Hair follicle dermal papilla cell (primary cell): ENCODE measurements around the gene TBC1D17. TPM values are rescaled to one million over a fixed set of nuclear protein-coding genes. Genes with fewer than 3 reads are reported as not detected.

ENCODE experiments used
- small RNA-seq: library from RNA; depleted of rRNA; stranded (forward); fragments of <200 nt; gene quantifications from one replicate; pipeline ENCODE3, GENCODE V24; 2012
- total RNA-seq: library from RNA; depleted of rRNA; stranded (reverse); fragments of >200 nt; gene quantifications from 2 replicates; pipeline ENCODE4 v1.2.3, GENCODE V29; 2012

The TBC1D17 gene
- 30.2 and 33.3 TPM in 2 replicates for total RNA-seq

GRCh38 chr19:49877020-49877878 is at the start of gene TBC1D17, which contains the start of gene AKT1S1:
Gene TBC1D17, plus strand, starts transcription at chr19:49877702. Its CDS starts 22 bp downstream, at chr19:49877724.
Gene AKT1S1, minus strand, starts transcription at chr19:49877355. Its CDS starts 4,060 bp downstream, at chr19:49873295.

GRCh38 chr19:49850487-49851342 is 26.8 kb upstream of the TBC1D17 start, which contains the start of gene PTOV1:
Gene PTOV1, plus strand, starts transcription at chr19:49851159.

GRCh38 chr19:49866933-49867782 is 10.3 kb upstream of the TBC1D17 start, which contains the start of gene PNKP:
Gene PNKP, minus strand, starts transcription at chr19:49867576. Its CDS starts 372 bp downstream, at chr19:49867204.

GRCh38 chr19:49896863-49897621 is 19.5 kb downstream of the TBC1D17 start, which contains the start of gene IL4I1:
Gene IL4I1, minus strand, starts transcription at chr19:49896887. Its CDS starts 727 bp downstream, at chr19:49896160.

GRCh38 chr19:49929121-49929610 is 51.7 kb downstream of the TBC1D17 start, which contains the start of the genes ATF5 and NUP62:
Gene ATF5, plus strand, starts transcription at chr19:49929205. Its CDS starts 1,646 bp downstream, at chr19:49930851.
Gene NUP62, minus strand, starts transcription at chr19:49929504. Its CDS starts 19,697 bp downstream, at chr19:49909807.

Small RNA genes lying within 50 kb of the gene (small RNA-seq; reads per million reads assigned to genes)
- not detected for gene MIR4749

Other genes starting within 250 kb of the TBC1D17 start
- 36.7 and 55.3 TPM in 2 replicates for gene RRAS, start 237.6 kb upstream of the TBC1D17 start, total RNA-seq
- gene SCAF1, start 235.5 kb upstream of the TBC1D17 start, total RNA-seq, result 21.7 and 23.8 TPM in 2 replicates
- gene IRF3, start 211.8 kb upstream of the TBC1D17 start, total RNA-seq, result 32.3 and 32.8 TPM in 2 replicates
- gene BCL2L12, start 211.8 kb upstream of the TBC1D17 start, total RNA-seq, result 2.9 and 8.1 TPM in 2 replicates
- 186 and 192 TPM in 2 replicates for gene PRMT1, start 200.4 kb upstream of the TBC1D17 start, total RNA-seq
- 0.36 and 1.1 TPM in 2 replicates for gene ADM5, start 188.1 kb upstream of the TBC1D17 start, total RNA-seq
- gene CPT1C, start 186.6 kb upstream of the TBC1D17 start, total RNA-seq, result 18.2 and 20.4 TPM in 2 replicates
- not detected in 2 replicates for gene TSKS, start 114.4 kb upstream of the TBC1D17 start, total RNA-seq
- 112 and 115 TPM in 2 replicates for gene AP2A1, start 110.7 kb upstream of the TBC1D17 start, total RNA-seq
- gene FUZ, start 64.4 kb upstream of the TBC1D17 start, total RNA-seq, result 21.3 and 22.1 TPM in 2 replicates
- 24.2 and 25.6 TPM in 2 replicates for gene MED25, start 59.4 kb upstream of the TBC1D17 start, total RNA-seq
- gene PTOV1, start 26.5 kb upstream of the TBC1D17 start, total RNA-seq, result 51.1 and 56.5 TPM in 2 replicates
- 50.0 and 52.1 TPM in 2 replicates for gene PNKP, start 10.1 kb upstream of the TBC1D17 start, total RNA-seq
- 18.2 and 19.7 TPM in 2 replicates for gene AKT1S1, start 347 bp upstream of the TBC1D17 start, total RNA-seq
- gene IL4I1, start 19.2 kb downstream of the TBC1D17 start, total RNA-seq, result 0.24 and 1.1 TPM in 2 replicates
- gene ATF5, start 51.5 kb downstream of the TBC1D17 start, total RNA-seq, result 8.1 and 9.2 TPM in 2 replicates
- 41.3 and 42.2 TPM in 2 replicates for gene NUP62, start 51.8 kb downstream of the TBC1D17 start, total RNA-seq
- not detected in 2 replicates for gene SIGLEC11, start 83.5 kb downstream of the TBC1D17 start, total RNA-seq
- gene VRK3, start 147.7 kb downstream of the TBC1D17 start, total RNA-seq, result 26.9 and 27.6 TPM in 2 replicates
- 7.7 and 9.2 TPM in 2 replicates for gene ZNF473, start 148.3 kb downstream of the TBC1D17 start, total RNA-seq